A549 (cell line): ENCODE data around the gene TPD52L1. TPM values are rescaled to one million over a fixed set of nuclear protein-coding genes. Genes with fewer than 3 reads are reported as not detected.

Experiments used
- ATAC-seq, 2 experiments: fragments of 200-7000 bp in 1 of 2; fragments of >200 bp in 1 of 2; cut with Nextera tagmentation in 1 of 2; cut with Tn5 transposase in 1 of 2; 3 replicates each; pipeline versions ENCODE4 v1.8.0 to v1.9.1; 2018 to 2020; ENCODE audit warnings: mild to moderate bottlenecking in 1 of 2, moderate library complexity in 1 of 2
- CTCF ChIA-PET: fragments of 300-600 bp; sonication (Branson Sonifier 250); formaldehyde crosslinking; extraction: SDS; loops from one replicate; lab custom pipeline; 2021; ENCODE audit warnings: antibody characterized with exemption, inconsistent platforms; lab: Yijun Ruan, JAX
- POLR2A ChIA-PET: fragments of 350-600 bp; formaldehyde crosslinking; extraction: SDS; loops from one replicate; lab custom pipeline; 2021; ENCODE audit warnings: antibody characterized with exemption, inconsistent platforms; lab: Yijun Ruan, JAX
- DNase-seq, 2 experiments: peaks; one replicate each; pipeline versions ENCODE4 v3.0.0 to v3.0.0-alpha.2; 2011 to 2016; ENCODE audit warnings: low read depth in 1 of 2, low spot score in 1 of 2
- FAIRE-seq: peaks from 2 replicates; lab custom pipeline; 2011; peaks lifted over from hg19 to GRCh38; lab: Jason Lieb, UNC
- H3K27ac ChIP-seq, 2 experiments: fragments of >200 bp; sonication (Bioruptor Twin); formaldehyde crosslinking; 3 replicates each; pipeline ENCODE4 v1.5.1; 2016 to 2017
- H3K4me1 ChIP-seq: fragments of >200 bp; sonication (Bioruptor Twin); formaldehyde crosslinking; 3 replicates; pipeline ENCODE4 v1.6.1; 2016
- H3K4me2 ChIP-seq: fragments of >200 bp; sonication (Bioruptor Twin); formaldehyde crosslinking; 3 replicates; pipeline ENCODE4 v1.6.1; 2016
- H3K4me3 ChIP-seq: fragments of >200 bp; sonication (Bioruptor Twin); formaldehyde crosslinking; 3 replicates; pipeline ENCODE4 v1.5.1; 2016
- H3K9me3 ChIP-seq: fragments of >200 bp; sonication (Bioruptor Twin); formaldehyde crosslinking; 3 replicates; pipeline ENCODE4 v1.6.1; 2016
- BCL3 ChIP-seq: fragments of >200 bp; sonication (Bioruptor Twin); formaldehyde crosslinking; IDR thresholded peaks from 3 replicates; pipeline ENCODE4 v1.6.1; 2016
- CBX2 ChIP-seq: fragments of 200-600 bp; sonication (generic); IDR thresholded peaks from 2 replicates; pipeline ENCODE4 v1.6.1; 2016; ENCODE audit warnings: low read depth, mild to moderate bottlenecking, borderline replicate concordance
- CEBPB ChIP-seq, 2 experiments: fragments of >200 bp in 1 of 2; sonication (Bioruptor Twin) in 1 of 2; formaldehyde crosslinking in 1 of 2; IDR thresholded peaks; 2 replicates each; pipeline ENCODE4 v1.6.1; 2012 to 2016
- E2F6 ChIP-seq: IDR thresholded peaks from 2 replicates; pipeline ENCODE4 v1.6.1; 2012; ENCODE audit warnings: low read depth, borderline replicate concordance
- EP300 ChIP-seq, 2 experiments: fragments of >200 bp; sonication (Bioruptor Twin); formaldehyde crosslinking; IDR thresholded peaks; 2 replicates in 1 of 2; 3 replicates in 1 of 2; pipeline ENCODE4 v1.6.1; 2016 to 2017
- HES2 ChIP-seq: fragments of >200 bp; sonication (Bioruptor Twin); formaldehyde crosslinking; IDR thresholded peaks from 2 replicates; pipeline ENCODE4 v1.6.1; 2016
- HOXA7 ChIP-seq: fragments of 250-450 bp; sonication (Bioruptor Pico); IDR thresholded peaks from 2 replicates; pipeline ENCODE4 v1.5.0; 2020; ENCODE audit warnings: mild to moderate bottlenecking, moderate library complexity
- HOXB5 ChIP-seq: fragments of 250-450 bp; sonication (Bioruptor Pico); IDR thresholded peaks from 2 replicates; pipeline ENCODE4 v1.5.0; 2020; ENCODE audit warnings: mild to moderate bottlenecking, moderate library complexity
- JUN ChIP-seq, 2 experiments: fragments of >200 bp; sonication (Bioruptor Twin); formaldehyde crosslinking; IDR thresholded peaks; 2 replicates in 1 of 2; 3 replicates in 1 of 2; pipeline ENCODE4 v1.6.1; 2016 to 2017
- JUNB ChIP-seq: fragments of >200 bp; sonication (Bioruptor Twin); formaldehyde crosslinking; IDR thresholded peaks from 2 replicates; pipeline ENCODE4 v1.6.1; 2016
- KDM1A ChIP-seq: fragments of 200-600 bp; sonication (generic); IDR thresholded peaks from 2 replicates; pipeline ENCODE4 v1.6.1; 2016; ENCODE audit warnings: low read depth, mild to moderate bottlenecking
- MAFK ChIP-seq: fragments of 450-650 bp; IDR thresholded peaks from 2 replicates; pipeline ENCODE4 v1.6.1; 2014; ENCODE audit not compliant: partially characterized antibody
- NFE2L2 ChIP-seq: fragments of 150-350 bp; conservative IDR thresholded peaks from 2 replicates; pipeline ENCODE4 v1.6.1; 2014; ENCODE audit warnings: low read length
- NPAS2 ChIP-seq: fragments of 250-450 bp; sonication (Bioruptor Pico); IDR thresholded peaks from 2 replicates; pipeline ENCODE4 v1.8.0; 2022; ENCODE audit warnings: mild to moderate bottlenecking, moderate library complexity, borderline replicate concordance
- NR3C1 ChIP-seq: fragments of >200 bp; sonication (Bioruptor Twin); formaldehyde crosslinking; IDR thresholded peaks from 3 replicates; pipeline ENCODE4 v1.6.1; 2017
- PBX3 ChIP-seq: IDR thresholded peaks from 2 replicates; pipeline ENCODE4 v1.6.1; 2012
- RCOR1 ChIP-seq: fragments of 150-350 bp; IDR thresholded peaks from 2 replicates; pipeline ENCODE4 v1.6.1; 2014; ENCODE audit warnings: antibody characterized with exemption, low read length, low read depth
- RNF2 ChIP-seq: fragments of 200-600 bp; sonication (generic); IDR thresholded peaks from 2 replicates; pipeline ENCODE4 v1.6.1; 2016; ENCODE audit warnings: low read depth, mild to moderate bottlenecking, antibody characterized with exemption, moderate library complexity, borderline replicate concordance
- SMC3 ChIP-seq: fragments of >200 bp; sonication (Bioruptor Twin); formaldehyde crosslinking; IDR thresholded peaks from 3 replicates; pipeline ENCODE4 v1.6.1; 2018; ENCODE audit warnings: inconsistent platforms
- SREBF2 ChIP-seq: fragments of 450-650 bp; IDR thresholded peaks from 2 replicates; pipeline ENCODE4 v1.6.1; 2014; ENCODE audit warnings: mild to moderate bottlenecking, moderate library complexity
- TFCP2L1 ChIP-seq: fragments of 250-450 bp; sonication (Bioruptor Pico); IDR thresholded peaks from 2 replicates; pipeline ENCODE4 v1.5.0; 2021; ENCODE audit warnings: mild to moderate bottlenecking
- TP53 ChIP-seq: fragments of 250-450 bp; sonication (Bioruptor Pico); IDR thresholded peaks from 2 replicates; pipeline ENCODE4 v1.5.0; 2021; ENCODE audit warnings: mild to moderate bottlenecking, moderate library complexity
- ZC3H11A ChIP-seq: fragments of 450-650 bp; IDR thresholded peaks from 2 replicates; pipeline ENCODE4 v1.6.1; 2014; ENCODE audit warnings: antibody characterized with exemption, mild to moderate bottlenecking
- ZNF302 ChIP-seq: fragments of 250-450 bp; sonication (Bioruptor Pico); IDR thresholded peaks from 2 replicates; pipeline ENCODE4 v1.9.0; 2021; ENCODE audit warnings: inconsistent platforms, mild to moderate bottlenecking, moderate library complexity
- ZSCAN20 ChIP-seq: fragments of 250-450 bp; sonication (Bioruptor Pico); IDR thresholded peaks from 2 replicates; pipeline ENCODE4 v1.8.0; 2022; ENCODE audit warnings: mild to moderate bottlenecking, moderate library complexity
- WGBS: methylation state at CpG from one replicate; pipeline ENCODE4 v1.1.6; 2017; ENCODE audit errors: missing lambda C conversion rate; 5-methylcytosine and 5-hydroxymethylcytosine counted together
- polyA plus RNA-seq, 4 experiments: library from polyadenylated mRNA; depleted of rRNA in 3 of 4; stranded (reverse); fragments of >200 nt; fragmentation: RNase III in 1 of 4; extraction: RNeasy Plus Mini Kit Qiagen cat#74134 plus additional on column Dnase treatment in 1 of 4; gene quantifications; 2 replicates in 3 of 4; 3 replicates in 1 of 4; pipeline ENCODE4 v1.2.3, GENCODE V29; 2011 to 2017
- TF ChIP-seq, protein P1 (sequence below): fragments of >200 bp; sonication (Bioruptor Twin); formaldehyde crosslinking; IDR thresholded peaks from 3 replicates; pipeline ENCODE4 v1.5.1; 2016
- TF ChIP-seq, protein P2 (sequence below): IDR thresholded peaks from 2 replicates; pipeline ENCODE4 v1.6.1; 2012

Gene TPD52L1
- polyA plus RNA-seq, 2 of the 4 experiments (the other 2 are of a cell fraction) = 90.1 to 144 TPM

- TF ChIP-seq CBX2 (no peak), TFCP2L1 (CRISPR knock-in tag) (no peak), E2F6 (no peak), RNF2 (no peak), JUN (IDR thresholded peaks at IDR 0.05) (no peak), CEBPB (IDR thresholded peaks at IDR 0.05) (no peak), JUNB (no peak), HOXA7 (no peak), BCL3 (no peak), PBX3 (no peak), MAFK (no peak), HOXB5 (0 out of 2 replicates have a peak, but pooled peaks have one; percentile 26), KDM1A (no peak), NR3C1 (no peak), RCOR1 (no peak), NFE2L2 (no peak), SMC3 (peak; percentile 86), ZC3H11A (no peak)
These were observed at the start of gene TPD52L1 (continued) for GRCh38 chr6:125153391-125154117.

- Histone ChIP-seq H3K9me3 (no peaks in the 10 kb centered on the region), H3K4me1 (peaks cover 41% of the 10 kb centered on the region), H3K4me2 (0 out of 3 replicates have a peak overlapping the region, but pooled peaks have one; percentile 8), H3K4me3 (no peak overlapping the region), H3K27ac (peak overlapping the region; percentile 35 to 54; a peak in 4 of 6 replicates)
- ChIA-PET POLR2A (no interaction called here), CTCF (interaction anchor here (1.7 kb wide), 1 partner anchor 9 kb away, joined by 7 read pairs; no protein-coding TSS in a partner anchor)
- DNase-seq = no peak
- 74% methylated on average over 4 of the region's 4 CpGs for WGBS
- no peak for ATAC-seq
- no peak for FAIRE-seq
- TF ChIP-seq EP300 (IDR thresholded peaks at IDR 0.05) (no peak), JUNB (no peak), KDM1A (no peak), JUN (IDR thresholded peaks at IDR 0.05) (no peak), ZSCAN20 (CRISPR knock-in tag) (no peak)
- TF ChIP-seq, protein P1, sequence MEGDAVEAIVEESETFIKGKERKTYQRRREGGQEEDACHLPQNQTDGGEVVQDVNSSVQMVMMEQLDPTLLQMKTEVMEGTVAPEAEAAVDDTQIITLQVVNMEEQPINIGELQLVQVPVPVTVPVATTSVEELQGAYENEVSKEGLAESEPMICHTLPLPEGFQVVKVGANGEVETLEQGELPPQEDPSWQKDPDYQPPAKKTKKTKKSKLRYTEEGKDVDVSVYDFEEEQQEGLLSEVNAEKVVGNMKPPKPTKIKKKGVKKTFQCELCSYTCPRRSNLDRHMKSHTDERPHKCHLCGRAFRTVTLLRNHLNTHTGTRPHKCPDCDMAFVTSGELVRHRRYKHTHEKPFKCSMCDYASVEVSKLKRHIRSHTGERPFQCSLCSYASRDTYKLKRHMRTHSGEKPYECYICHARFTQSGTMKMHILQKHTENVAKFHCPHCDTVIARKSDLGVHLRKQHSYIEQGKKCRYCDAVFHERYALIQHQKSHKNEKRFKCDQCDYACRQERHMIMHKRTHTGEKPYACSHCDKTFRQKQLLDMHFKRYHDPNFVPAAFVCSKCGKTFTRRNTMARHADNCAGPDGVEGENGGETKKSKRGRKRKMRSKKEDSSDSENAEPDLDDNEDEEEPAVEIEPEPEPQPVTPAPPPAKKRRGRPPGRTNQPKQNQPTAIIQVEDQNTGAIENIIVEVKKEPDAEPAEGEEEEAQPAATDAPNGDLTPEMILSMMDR = no peak
These were observed 49.1 kb upstream of the TPD52L1 start for GRCh38 chr6:125104425-125104824.

GRCh38 chr6:125107048-125107447, 46.5 kb upstream of the TPD52L1 start:
- FAIRE-seq (no peak), ATAC-seq (no peak), DNase-seq (no peak)
- no peak overlapping the region for H3K4me2 ChIP-seq
- POLR2A ChIA-PET = interaction anchor here (0.5 kb wide), 1 partner anchor 95 kb away, joined by 4 read pairs; no protein-coding TSS in a partner anchor
- H3K4me3 ChIP-seq = no peak overlapping the region
- CTCF ChIA-PET = no interaction called here
- peaks cover 26% of the 10 kb centered on the region for H3K4me1 ChIP-seq
- peaks cover 20% of the 10 kb centered on the region for H3K9me3 ChIP-seq
- H3K27ac ChIP-seq = no peak overlapping the region
- 82% methylated on average over 5 of the region's 5 CpGs for WGBS
- TF ChIP-seq SREBF2 (no peak), ZSCAN20 (CRISPR knock-in tag) (no peak), JUN (IDR thresholded peaks at IDR 0.05) (no peak), MAFK (no peak), E2F6 (no peak), TP53 (CRISPR knock-in tag) (no peak), HES2 (no peak), NFE2L2 (no peak), NPAS2 (CRISPR knock-in tag) (no peak), ZNF302 (CRISPR knock-in tag) (no peak)
- TF ChIP-seq, protein P2, sequence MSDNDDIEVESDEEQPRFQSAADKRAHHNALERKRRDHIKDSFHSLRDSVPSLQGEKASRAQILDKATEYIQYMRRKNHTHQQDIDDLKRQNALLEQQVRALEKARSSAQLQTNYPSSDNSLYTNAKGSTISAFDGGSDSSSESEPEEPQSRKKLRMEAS = no peak
- TF ChIP-seq, protein P1 = no peak
